HAP-1 (cell line): ENCODE results near the gene SLC25A38.

Experiments
- DNase-seq, 2 experiments: peaks; one replicate each; pipeline ENCODE4 v3.0.0-alpha.2; 2016 to 2020; ENCODE audit warnings: low spot score in 2 of 2
- H3K27me3 ChIP-seq: fragments of 250-450 bp; sonication (Bioruptor Pico); 2 replicates; pipeline ENCODE4 v1.5.1; 2020; ENCODE audit warnings: low read depth, mild to moderate bottlenecking, moderate library complexity
- H3K36me3 ChIP-seq: fragments of 250-450 bp; sonication (Bioruptor Pico); replicated peaks from 2 replicates; pipeline ENCODE4 v1.5.1; 2020; ENCODE audit warnings: mild to moderate bottlenecking
- H3K4me1 ChIP-seq: fragments of 250-450 bp; sonication (Bioruptor Pico); 2 replicates; pipeline ENCODE4 v1.5.1; 2020; ENCODE audit warnings: mild to moderate bottlenecking
- H3K4me3 ChIP-seq: fragments of 250-450 bp; sonication (Bioruptor Pico); 2 replicates; pipeline ENCODE4 v1.5.1; 2020; ENCODE audit warnings: mild to moderate bottlenecking, moderate library complexity
- H3K9me3 ChIP-seq: fragments of 250-450 bp; sonication (Bioruptor Pico); 2 replicates; pipeline ENCODE4 v1.5.1; 2020; ENCODE audit warnings: mild to moderate bottlenecking, moderate library complexity
- in situ Hi-C: fragments of 300-500 bp; cut with MboI; formaldehyde crosslinking; loops from 3 replicates; pipeline ENCODE4 v1.14.3; 2020; ENCODE audit warnings: low sequenced_read_pairs, inconsistent platforms, mixed read lengths

Gene SLC25A38

DNA sequence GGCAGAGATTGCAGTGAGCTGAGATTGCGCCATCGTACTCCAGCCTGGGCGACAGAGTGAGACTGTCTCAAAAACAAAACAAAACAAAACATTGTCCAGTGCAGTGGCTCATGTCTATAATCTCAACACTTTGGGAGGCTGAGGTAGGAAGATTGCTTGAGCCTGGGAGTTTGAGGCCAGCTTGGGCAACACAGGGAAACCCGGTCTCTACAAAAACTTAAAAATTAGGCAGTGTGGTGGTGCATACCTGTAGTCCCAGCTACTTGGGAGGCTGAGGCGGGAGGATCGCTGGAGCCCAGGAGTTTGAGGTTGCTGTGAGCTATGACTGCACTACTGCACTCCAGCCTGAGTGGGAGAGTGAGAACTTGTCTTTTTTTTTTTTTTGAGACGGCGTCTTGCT, 57.1 kb downstream of the SLC25A38 start:
- in situ Hi-C loops = loop anchor here (25.0 kb wide), 1 partner anchor 872 kb away; the partner anchor contains the start of gene EIF1B

GRCh38 chr3:39443530-39443929, 60.4 kb downstream of the SLC25A38 start:
- Histone ChIP-seq H3K4me3 (no peak overlapping the region), H3K9me3 (no peaks in the 10 kb centered on the region), H3K4me1 (peaks cover 2% of the 10 kb centered on the region), H3K27me3 (no peaks in the 10 kb centered on the region; the same call in 1 of the 2 replicates), H3K36me3 (no peaks in the 10 kb centered on the region)
- peak in 1 of 2 experiments; percentile 18 for DNase-seq
- in situ Hi-C loops = loop anchor here (25.0 kb wide), 1 partner anchor 869 kb away; the partner anchor contains the start of gene EIF1B

More for the DNA sequence above, 57.1 kb downstream of the SLC25A38 start:
- Histone ChIP-seq H3K27me3 (no peaks in the 10 kb centered on the region; the same call in 1 of the 2 replicates), H3K9me3 (no peaks in the 10 kb centered on the region), H3K4me3 (no peak overlapping the region), H3K36me3 (no peaks in the 10 kb centered on the region), H3K4me1 (peaks cover 2% of the 10 kb centered on the region; the same call in 1 of the 2 replicates)
- no peak for DNase-seq

- Histone ChIP-seq H3K27me3 (no peaks in the 10 kb centered on the region; the same call in 1 of the 2 replicates), H3K36me3 (no peaks in the 10 kb centered on the region), H3K4me1 (peaks cover 2% of the 10 kb centered on the region), H3K9me3 (no peaks in the 10 kb centered on the region), H3K4me3 (no peak overlapping the region)
- in situ Hi-C loops = loop anchor here (5.0 to 25.0 kb wide), 2 partner anchors 51 to 866 kb away; partner anchors contain the start of gene EIF1B
- DNase-seq = no peak
Observed at GRCh38 chr3:39445927-39446326, 62.8 kb downstream of the SLC25A38 start.

DNA sequence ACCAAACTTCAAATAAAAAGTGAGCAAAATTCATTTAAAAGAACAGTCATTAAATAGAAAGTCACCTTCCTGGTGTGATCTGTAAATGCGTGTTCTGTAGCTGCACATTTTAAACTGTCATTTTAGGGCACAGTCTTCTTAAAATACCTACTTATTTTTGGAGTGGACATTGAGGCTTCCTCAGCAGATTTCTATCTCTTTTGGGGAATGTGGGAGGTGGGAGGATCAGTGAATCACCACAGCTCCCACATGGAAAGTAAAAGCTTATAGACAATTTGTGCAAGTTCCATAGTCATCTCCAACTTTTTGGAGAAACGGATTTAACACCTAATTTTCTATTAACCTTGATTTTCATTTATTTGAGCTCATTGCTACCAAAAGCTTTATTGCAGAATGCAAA, 63.3 kb downstream of the SLC25A38 start:
- no peaks in the 10 kb centered on the region for H3K36me3 ChIP-seq
- in situ Hi-C loops = loop anchor here (5.0 to 25.0 kb wide), 2 partner anchors 51 to 866 kb away; partner anchors contain the start of gene EIF1B
- H3K4me1 ChIP-seq = peaks cover 2% of the 10 kb centered on the region
- no peak for DNase-seq
- no peak overlapping the region for H3K4me3 ChIP-seq
- no peaks in the 10 kb centered on the region for H3K9me3 ChIP-seq
- no peaks in the 10 kb centered on the region; the same call in 1 of the 2 replicates for H3K27me3 ChIP-seq
